OCI-LY3 (cell line): Measurements from ENCODE around the gene C1orf87.

Source experiments
- H2AFZ ChIP-seq: fragments of 200-600, 300-600 bp; shearing (Covaris generic); 2 replicates; pipeline ENCODE4 v1.6.0; 2014; ENCODE audit warnings: antibody characterized with exemption, low read depth, low read length
- H3K27ac ChIP-seq: fragments of 200-600, 300-600 bp; sonication (generic); 2 replicates; pipeline ENCODE4 v1.5.1; 2014; ENCODE audit warnings: mild to moderate bottlenecking, low read length, moderate library complexity, mixed read lengths
- H3K27me3 ChIP-seq: fragments of 200-600, 300-600 bp; sonication (generic); 2 replicates; pipeline ENCODE4 v1.6.1; 2014; ENCODE audit warnings: low read depth, low read length, mixed read lengths
- H3K36me3 ChIP-seq: fragments of 200-600, 300-600 bp; sonication (generic); replicated peaks from 2 replicates; pipeline ENCODE3; 2014; ENCODE audit warnings: low read depth, low read length, mixed read lengths
- H3K4me1 ChIP-seq: fragments of 300-600, 200-600 bp; sonication (generic); 2 replicates; pipeline ENCODE4 v1.6.1; 2014; ENCODE audit warnings: low read length, mixed read lengths
- H3K4me2 ChIP-seq: fragments of 200-600, 300-600 bp; sonication (generic); 2 replicates; pipeline ENCODE4 v1.6.1; 2014; ENCODE audit warnings: low read length, mixed read lengths
- H3K4me3 ChIP-seq: fragments of 300-600, 200-600 bp; sonication (generic); 2 replicates; pipeline ENCODE4 v1.5.1; 2014; ENCODE audit warnings: antibody characterized with exemption, mild to moderate bottlenecking, low read length, moderate library complexity
- H3K79me2 ChIP-seq: fragments of 300-600, 200-600 bp; shearing (Covaris generic); 2 replicates; pipeline ENCODE4 v1.6.1; 2014; ENCODE audit warnings: mild to moderate bottlenecking, low read length, mixed read lengths
- H3K9ac ChIP-seq: fragments of 300-600, 200-600 bp; shearing (Covaris generic); 2 replicates; pipeline ENCODE4 v1.6.0; 2014; ENCODE audit warnings: mild to moderate bottlenecking, low read length, moderate library complexity
- H3K9me3 ChIP-seq: fragments of 200-600, 300-600 bp; shearing (Covaris generic); 2 replicates; pipeline ENCODE4 v1.6.1; 2014; ENCODE audit warnings: low read length, mixed read lengths; ENCODE audit not compliant: insufficient read depth
- H4K20me1 ChIP-seq: fragments of 200-600, 300-600 bp; sonication (generic); 2 replicates; pipeline ENCODE4 v1.6.1; 2016; ENCODE audit warnings: low read length, mixed read lengths; ENCODE audit not compliant: insufficient read depth
- EZH2phosphoT487 ChIP-seq: fragments of 200-600 bp; shearing (Covaris generic); IDR thresholded peaks from 2 replicates; pipeline ENCODE4 v1.6.1; 2018; ENCODE audit warnings: antibody characterized with exemption, mixed run types, low read depth
- TF ChIP-seq, protein P1 (sequence below): fragments of 200-600, 300-600 bp; sonication (generic); IDR thresholded peaks from 2 replicates; pipeline ENCODE4 v1.5.1; 2014; ENCODE audit warnings: antibody characterized with exemption, low read length, low read depth

Gene C1orf87

GRCh38 chr1:60071296-60071695, 2.3 kb downstream of the C1orf87 start:
- H3K27ac ChIP-seq, result no peak overlapping the region
- H2AFZ ChIP-seq, result no peak overlapping the region
- no peak overlapping the region for H3K9ac ChIP-seq
- TF ChIP-seq EZH2phosphoT487, result no peak
- TF ChIP-seq, protein P1, sequence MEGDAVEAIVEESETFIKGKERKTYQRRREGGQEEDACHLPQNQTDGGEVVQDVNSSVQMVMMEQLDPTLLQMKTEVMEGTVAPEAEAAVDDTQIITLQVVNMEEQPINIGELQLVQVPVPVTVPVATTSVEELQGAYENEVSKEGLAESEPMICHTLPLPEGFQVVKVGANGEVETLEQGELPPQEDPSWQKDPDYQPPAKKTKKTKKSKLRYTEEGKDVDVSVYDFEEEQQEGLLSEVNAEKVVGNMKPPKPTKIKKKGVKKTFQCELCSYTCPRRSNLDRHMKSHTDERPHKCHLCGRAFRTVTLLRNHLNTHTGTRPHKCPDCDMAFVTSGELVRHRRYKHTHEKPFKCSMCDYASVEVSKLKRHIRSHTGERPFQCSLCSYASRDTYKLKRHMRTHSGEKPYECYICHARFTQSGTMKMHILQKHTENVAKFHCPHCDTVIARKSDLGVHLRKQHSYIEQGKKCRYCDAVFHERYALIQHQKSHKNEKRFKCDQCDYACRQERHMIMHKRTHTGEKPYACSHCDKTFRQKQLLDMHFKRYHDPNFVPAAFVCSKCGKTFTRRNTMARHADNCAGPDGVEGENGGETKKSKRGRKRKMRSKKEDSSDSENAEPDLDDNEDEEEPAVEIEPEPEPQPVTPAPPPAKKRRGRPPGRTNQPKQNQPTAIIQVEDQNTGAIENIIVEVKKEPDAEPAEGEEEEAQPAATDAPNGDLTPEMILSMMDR, result no peak
- no peaks in the 10 kb centered on the region for H3K4me1 ChIP-seq
- H3K9me3 ChIP-seq, result no peaks in the 10 kb centered on the region
- H4K20me1 ChIP-seq, result no peaks in the 10 kb centered on the region
- H3K79me2 ChIP-seq, result no peaks in the 10 kb centered on the region
- no peaks in the 10 kb centered on the region for H3K27me3 ChIP-seq
- H3K4me3 ChIP-seq, result no peak overlapping the region
- H3K36me3 ChIP-seq, result no peaks in the 10 kb centered on the region
- no peak overlapping the region for H3K4me2 ChIP-seq

DNA sequence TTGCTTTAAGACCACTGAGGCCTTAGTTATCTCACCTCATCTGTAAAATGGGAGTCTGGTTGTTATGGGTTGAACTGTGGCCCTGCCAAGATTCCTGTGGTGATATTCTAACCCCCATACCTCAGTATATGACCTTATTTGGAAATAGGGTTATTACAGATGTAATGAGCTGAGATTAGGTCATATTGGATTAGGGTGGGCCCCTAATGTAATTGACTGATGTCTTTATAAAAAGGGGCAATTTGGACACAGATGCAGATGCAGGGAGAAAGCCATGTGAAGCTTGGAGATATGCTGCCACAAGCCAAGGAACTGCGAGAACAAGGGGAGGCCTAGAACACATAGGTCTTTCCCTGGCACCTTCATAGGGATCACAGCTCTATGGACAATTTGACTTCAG, 3.9 kb downstream of the C1orf87 start:
- H3K4me1 ChIP-seq, result no peaks in the 10 kb centered on the region
- H3K27ac ChIP-seq, result no peak overlapping the region
- H3K79me2 ChIP-seq, result no peaks in the 10 kb centered on the region
- H3K9ac ChIP-seq, result no peak overlapping the region
- H3K4me2 ChIP-seq, result no peak overlapping the region
- TF ChIP-seq, protein P1, result no peak
- TF ChIP-seq EZH2phosphoT487, result no peak
- H2AFZ ChIP-seq, result no peak overlapping the region
- H3K36me3 ChIP-seq, result no peaks in the 10 kb centered on the region
- no peaks in the 10 kb centered on the region for H3K9me3 ChIP-seq
- no peaks in the 10 kb centered on the region for H4K20me1 ChIP-seq
- H3K4me3 ChIP-seq, result no peak overlapping the region
- no peaks in the 10 kb centered on the region for H3K27me3 ChIP-seq

GRCh38 chr1:60068393-60069045, 5.1 kb downstream of the C1orf87 start:
- no peaks in the 10 kb centered on the region for H3K36me3 ChIP-seq
- no peak overlapping the region for H3K27ac ChIP-seq
- no peaks in the 10 kb centered on the region for H3K27me3 ChIP-seq
- no peaks in the 10 kb centered on the region for H3K9me3 ChIP-seq
- no peak overlapping the region for H3K4me2 ChIP-seq
- H3K4me1 ChIP-seq, result no peaks in the 10 kb centered on the region
- no peak overlapping the region for H2AFZ ChIP-seq
- H3K9ac ChIP-seq, result no peak overlapping the region
- no peaks in the 10 kb centered on the region for H3K79me2 ChIP-seq
- H3K4me3 ChIP-seq, result no peak overlapping the region
- no peak for TF ChIP-seq EZH2phosphoT487
- TF ChIP-seq, protein P1, result no peak
- no peaks in the 10 kb centered on the region for H4K20me1 ChIP-seq

GRCh38 chr1:60066001-60066400, 7.6 kb downstream of the C1orf87 start:
- Histone ChIP-seq H3K9me3 (no peaks in the 10 kb centered on the region), H3K4me2 (no peak overlapping the region), H3K4me1 (no peaks in the 10 kb centered on the region), H4K20me1 (no peaks in the 10 kb centered on the region), H2AFZ (no peak overlapping the region), H3K27me3 (no peaks in the 10 kb centered on the region), H3K36me3 (no peaks in the 10 kb centered on the region), H3K9ac (no peak overlapping the region), H3K27ac (no peak overlapping the region), H3K4me3 (no peak overlapping the region), H3K79me2 (no peaks in the 10 kb centered on the region)
- TF ChIP-seq, protein P1, result no peak
- no peak for TF ChIP-seq EZH2phosphoT487
